GM18519 (cell line): ENCODE results near the gene MMAA.
"Not testable (repeated sequence)": the region's sequence is repeated elsewhere in the genome, so short reads cannot be mapped to it uniquely, and the experiment has no call there.

ENCODE experiments used
- ATAC-seq: cut with Tn5 transposase; IDR thresholded peaks from one replicate; pipeline ENCODE4 v1.9.1; 2021; ENCODE audit warnings: mild to moderate bottlenecking, moderate library complexity; ENCODE audit not compliant: unreplicated experiment, low FRiP score

Gene MMAA

GRCh38 chr4:145618932-145619638, at the start of gene MMAA:
Gene MMAA (plus strand): TSS chr4:145619385. CDS start chr4:145639140, 19,755 bp downstream.
- ATAC-seq, result peak; percentile 79

GRCh38 chr4:145574546-145574945, 44.6 kb upstream of the MMAA start:
- ATAC-seq, result not testable (repeated sequence)

- no peak for ATAC-seq
Measured at GRCh38 chr4:145580906-145581305, 38.3 kb upstream of the MMAA start.

GRCh38 chr4:145583191-145584055, 35.8 kb upstream of the MMAA start:
- no peak for ATAC-seq

- ATAC-seq, result no peak
Measured at GRCh38 chr4:145587088-145587754, 32.0 kb upstream of the MMAA start.

GRCh38 chr4:145589381-145589780, 29.8 kb upstream of the MMAA start:
- ATAC-seq, result not testable (repeated sequence)

GRCh38 chr4:145589916-145590702, 29.1 kb upstream of the MMAA start:
- ATAC-seq, result no peak

- no peak for ATAC-seq
Measured at GRCh38 chr4:145602129-145602760, 16.9 kb upstream of the MMAA start.

GRCh38 chr4:145605941-145606340, 13.2 kb upstream of the MMAA start:
- no peak for ATAC-seq

GRCh38 chr4:145609481-145610427, 9.4 kb upstream of the MMAA start:
- no peak for ATAC-seq

GRCh38 chr4:145613566-145614232, 5.5 kb upstream of the MMAA start:
- no peak for ATAC-seq

- no peak for ATAC-seq
Measured at GRCh38 chr4:145614233-145614610, 5.0 kb upstream of the MMAA start.

- ATAC-seq, result no peak
Measured at GRCh38 chr4:145618210-145618931, 814 bp upstream of the MMAA start.

GRCh38 chr4:145619639-145619996, 433 bp downstream of the MMAA start:
- ATAC-seq, result peak; percentile 30

GRCh38 chr4:145622067-145622466, 2.9 kb downstream of the MMAA start:
- not testable (repeated sequence) for ATAC-seq

GRCh38 chr4:145623831-145624230, 4.6 kb downstream of the MMAA start:
- no peak for ATAC-seq

- ATAC-seq, result no peak
Measured at GRCh38 chr4:145625677-145626622, 6.8 kb downstream of the MMAA start.
